Nephron progenitor cell (in vitro differentiated cells): ENCODE results near the gene LIMK1.

Experiments used
- DNase-seq: peaks from one replicate; pipeline ENCODE4 v3.0.0; 2021
- H3K27ac Mint-ChIP-seq: 2 replicates; pipeline ENCODE4 v1.8.0; 2021; ENCODE audit warnings: mild to moderate bottlenecking, moderate library complexity, mixed read lengths
- H3K27me3 Mint-ChIP-seq: 2 replicates; pipeline ENCODE4 v1.8.0; 2021; ENCODE audit warnings: mild to moderate bottlenecking, low read depth, mixed read lengths; ENCODE audit not compliant: poor library complexity
- H3K36me3 Mint-ChIP-seq: 2 replicates; pipeline ENCODE4 v1.8.0; 2021; ENCODE audit warnings: low read depth, mixed read lengths
- H3K4me1 Mint-ChIP-seq: 2 replicates; pipeline ENCODE4 v1.8.0; 2021; ENCODE audit warnings: mixed read lengths
- H3K4me3 Mint-ChIP-seq: 2 replicates; pipeline ENCODE4 v1.8.0; 2021; ENCODE audit warnings: mild to moderate bottlenecking, moderate library complexity, mixed read lengths
- H3K9me3 Mint-ChIP-seq: 2 replicates; pipeline ENCODE4 v1.8.0; 2021; ENCODE audit warnings: mild to moderate bottlenecking, moderate library complexity, mixed read lengths
- TF ChIP-seq, protein P1 (sequence below): fragments of 200-600 bp; sonication (generic); IDR thresholded peaks from 2 replicates; pipeline ENCODE4 v1.5.0; 2021; ENCODE audit warnings: antibody characterized with exemption

Gene LIMK1

GRCh38 chr7:74047804-74048380, 35.7 kb upstream of the LIMK1 start:
- TF ChIP-seq, protein P1, sequence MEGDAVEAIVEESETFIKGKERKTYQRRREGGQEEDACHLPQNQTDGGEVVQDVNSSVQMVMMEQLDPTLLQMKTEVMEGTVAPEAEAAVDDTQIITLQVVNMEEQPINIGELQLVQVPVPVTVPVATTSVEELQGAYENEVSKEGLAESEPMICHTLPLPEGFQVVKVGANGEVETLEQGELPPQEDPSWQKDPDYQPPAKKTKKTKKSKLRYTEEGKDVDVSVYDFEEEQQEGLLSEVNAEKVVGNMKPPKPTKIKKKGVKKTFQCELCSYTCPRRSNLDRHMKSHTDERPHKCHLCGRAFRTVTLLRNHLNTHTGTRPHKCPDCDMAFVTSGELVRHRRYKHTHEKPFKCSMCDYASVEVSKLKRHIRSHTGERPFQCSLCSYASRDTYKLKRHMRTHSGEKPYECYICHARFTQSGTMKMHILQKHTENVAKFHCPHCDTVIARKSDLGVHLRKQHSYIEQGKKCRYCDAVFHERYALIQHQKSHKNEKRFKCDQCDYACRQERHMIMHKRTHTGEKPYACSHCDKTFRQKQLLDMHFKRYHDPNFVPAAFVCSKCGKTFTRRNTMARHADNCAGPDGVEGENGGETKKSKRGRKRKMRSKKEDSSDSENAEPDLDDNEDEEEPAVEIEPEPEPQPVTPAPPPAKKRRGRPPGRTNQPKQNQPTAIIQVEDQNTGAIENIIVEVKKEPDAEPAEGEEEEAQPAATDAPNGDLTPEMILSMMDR, result no peak
- no peak overlapping the region for H3K4me3 Mint-ChIP-seq
- peaks cover 21% of the 10 kb centered on the region for H3K4me1 Mint-ChIP-seq
- H3K9me3 Mint-ChIP-seq, result no peaks in the 10 kb centered on the region
- peaks cover 9% of the 10 kb centered on the region for H3K27me3 Mint-ChIP-seq
- H3K27ac Mint-ChIP-seq, result no peak overlapping the region
- H3K36me3 Mint-ChIP-seq, result no peaks in the 10 kb centered on the region
- DNase-seq, result no peak

DNA sequence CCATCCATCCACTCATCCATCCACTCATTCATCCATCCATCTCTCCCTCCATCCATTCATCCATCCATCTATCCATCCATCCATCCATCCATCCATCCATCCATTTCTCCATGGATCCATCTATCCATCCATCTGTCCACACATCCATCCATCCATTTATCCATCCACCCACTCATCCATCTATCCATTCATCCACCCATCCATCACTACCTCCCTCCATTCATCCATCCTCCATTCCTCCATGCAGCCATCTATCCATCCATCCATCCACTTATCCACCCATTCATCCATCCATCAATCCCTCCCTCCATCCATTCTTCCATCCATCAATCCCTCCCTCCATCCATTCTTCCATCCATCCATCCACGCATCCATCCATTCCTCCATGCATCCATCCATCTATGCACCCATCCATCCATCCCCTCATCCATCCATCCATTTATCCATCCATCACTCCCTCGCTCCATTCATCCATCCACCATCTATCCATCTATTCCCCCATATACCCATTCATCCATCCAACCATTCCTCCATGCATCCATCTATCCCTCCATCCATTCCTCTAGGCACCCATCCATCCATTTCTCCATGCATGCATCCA, 34.5 kb upstream of the LIMK1 start:
- Mint-ChIP-seq H3K27ac (no peak overlapping the region), H3K4me3 (no peak overlapping the region), H3K36me3 (no peaks in the 10 kb centered on the region), H3K9me3 (no peaks in the 10 kb centered on the region), H3K27me3 (peaks cover 16% of the 10 kb centered on the region), H3K4me1 (peaks cover 9% of the 10 kb centered on the region)
- DNase-seq, result no peak
- TF ChIP-seq, protein P1, result no peak

DNA sequence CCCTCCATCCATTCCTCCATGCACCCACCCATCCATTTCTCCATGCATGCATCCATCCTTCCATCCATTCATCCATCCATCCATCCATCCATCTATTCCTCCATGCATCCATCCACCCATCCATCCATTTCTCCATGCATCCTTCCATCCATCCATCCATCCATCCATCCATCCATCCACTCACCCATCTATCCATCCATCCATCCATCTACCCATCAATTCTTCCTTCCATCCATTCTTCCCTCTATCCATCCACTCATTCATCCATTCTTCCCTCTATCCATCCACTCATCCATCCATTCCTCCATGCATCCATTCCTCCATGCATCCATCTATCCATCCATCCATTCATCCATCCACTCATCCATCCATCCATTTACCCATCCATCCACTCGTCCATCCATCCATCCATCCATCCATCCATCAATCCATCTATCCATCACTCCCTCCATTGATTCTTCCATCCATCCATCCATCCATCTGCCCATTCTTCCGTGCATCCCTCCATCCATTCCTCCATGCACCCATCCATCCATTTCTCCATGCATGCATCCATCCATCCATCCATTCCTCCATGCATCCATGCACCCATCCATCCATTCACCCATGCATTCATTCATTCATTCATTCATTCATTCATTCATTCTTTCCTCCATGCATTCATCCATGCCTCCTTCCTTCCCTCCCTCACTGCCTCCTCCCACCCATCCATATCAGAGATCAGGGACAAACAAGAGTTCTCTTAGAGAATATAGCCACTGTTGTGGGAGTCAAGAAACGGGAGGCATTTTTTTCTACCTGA, 33.4 kb upstream of the LIMK1 start:
- Mint-ChIP-seq H3K9me3 (no peaks in the 10 kb centered on the region), H3K4me3 (no peak overlapping the region), H3K4me1 (no peaks in the 10 kb centered on the region), H3K27me3 (peaks cover 20% of the 10 kb centered on the region), H3K27ac (no peak overlapping the region), H3K36me3 (no peaks in the 10 kb centered on the region)
- no peak for DNase-seq
- TF ChIP-seq, protein P1, result no peak

GRCh38 chr7:74051193-74051592, 32.4 kb upstream of the LIMK1 start:
- no peak overlapping the region for H3K27ac Mint-ChIP-seq
- DNase-seq, result no peak
- H3K9me3 Mint-ChIP-seq, result no peaks in the 10 kb centered on the region
- TF ChIP-seq, protein P1, result no peak
- no peaks in the 10 kb centered on the region for H3K36me3 Mint-ChIP-seq
- no peaks in the 10 kb centered on the region for H3K4me1 Mint-ChIP-seq
- peaks cover 23% of the 10 kb centered on the region for H3K27me3 Mint-ChIP-seq
- no peak overlapping the region for H3K4me3 Mint-ChIP-seq

DNA sequence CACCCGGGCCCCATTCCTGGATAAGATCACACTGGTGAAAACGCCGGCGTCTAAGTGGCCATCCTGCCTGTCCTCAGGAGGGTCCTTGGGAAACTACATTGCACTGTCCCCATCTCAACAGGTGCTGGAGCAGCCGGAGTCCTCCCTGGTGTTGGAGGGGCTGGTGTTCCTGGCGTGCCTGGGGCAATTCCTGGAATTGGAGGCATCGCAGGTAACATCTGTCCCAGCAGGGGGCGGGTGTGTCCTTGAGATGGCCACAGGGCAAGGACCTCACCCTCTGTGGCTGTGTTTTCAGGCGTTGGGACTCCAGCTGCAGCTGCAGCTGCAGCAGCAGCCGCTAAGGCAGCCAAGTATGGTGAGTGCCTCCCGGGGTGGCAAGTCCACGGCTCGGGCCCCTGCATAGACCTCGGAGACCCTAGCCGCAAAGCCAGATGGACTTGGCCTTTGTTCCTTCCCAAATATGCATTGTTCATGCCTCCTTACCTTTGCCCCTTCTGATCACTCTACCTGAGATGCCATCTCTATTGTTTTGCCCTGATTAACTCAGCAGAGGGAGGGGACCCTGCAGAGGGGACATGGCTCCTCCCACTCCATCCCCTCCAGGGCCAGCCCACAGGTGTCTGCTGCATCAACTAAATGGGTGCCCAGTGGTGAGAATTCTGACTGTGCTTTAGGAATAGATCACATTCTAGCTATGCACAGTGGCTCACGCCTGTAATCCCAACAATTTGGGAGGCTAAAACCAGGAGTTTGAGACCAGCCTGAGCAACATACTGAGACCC, 31.8 kb upstream of the LIMK1 start:
- H3K36me3 Mint-ChIP-seq, result no peaks in the 10 kb centered on the region
- DNase-seq, result peak; percentile 69
- no peak overlapping the region for H3K4me3 Mint-ChIP-seq
- TF ChIP-seq, protein P1, result peak; percentile 45
- no peaks in the 10 kb centered on the region for H3K9me3 Mint-ChIP-seq
- no peaks in the 10 kb centered on the region for H3K4me1 Mint-ChIP-seq
- peaks cover 26% of the 10 kb centered on the region for H3K27me3 Mint-ChIP-seq
- no peak overlapping the region for H3K27ac Mint-ChIP-seq
